Mesendoderm (in vitro differentiated cells): Measurements from ENCODE around the gene MCM3AP.
A peak's percentile ranks its signal among the peaks of the same experiment; 100 is the strongest.

ENCODE experiments used
- DNase-seq: peaks from one replicate; pipeline ENCODE4 v3.0.0; 2013
- H2AK5ac ChIP-seq: 2 replicates; pipeline ENCODE4 v1.6.1; 2013; ENCODE audit warnings: low read length, inconsistent platforms
- H2BK120ac ChIP-seq: 2 replicates; pipeline ENCODE4 v1.6.1; 2013; ENCODE audit warnings: low read depth, mild to moderate bottlenecking, low read length, moderate library complexity, mixed read lengths
- H2BK15ac ChIP-seq: replicated peaks from 2 replicates; pipeline ENCODE4 v1.6.1; 2013; ENCODE audit warnings: low read depth, mild to moderate bottlenecking, moderate library complexity
- H2BK5ac ChIP-seq: 2 replicates; pipeline ENCODE4 v1.6.1; 2013; ENCODE audit warnings: low read length, inconsistent platforms
- H3K18ac ChIP-seq: 2 replicates; pipeline ENCODE4 v1.6.1; 2013; ENCODE audit warnings: mild to moderate bottlenecking, low read length, mixed read lengths
- H3K23ac ChIP-seq: one replicate; pipeline ENCODE4 v1.6.1; 2013; ENCODE audit warnings: low read length
- H3K27ac ChIP-seq: 2 replicates; pipeline ENCODE4 v1.5.1; 2013; ENCODE audit warnings: low read depth, mild to moderate bottlenecking, inconsistent platforms, low read length, moderate library complexity
- H3K27me3 ChIP-seq: 2 replicates; pipeline ENCODE4 v1.6.1; 2013; ENCODE audit warnings: low read length, control low read depth, mild to moderate bottlenecking, inconsistent platforms; ENCODE audit not compliant: insufficient read depth, poor library complexity
- H3K36me3 ChIP-seq: 2 replicates; pipeline ENCODE4 v1.6.1; 2013; ENCODE audit warnings: low read length, inconsistent platforms; ENCODE audit not compliant: control insufficient read depth, insufficient read depth
- H3K4ac ChIP-seq: one replicate; pipeline ENCODE4 v1.6.1; 2013; ENCODE audit warnings: low read depth, mild to moderate bottlenecking, low read length, moderate library complexity
- H3K4me1 ChIP-seq: 2 replicates; pipeline ENCODE4 v1.6.1; 2013; ENCODE audit warnings: low read depth, low read length, inconsistent platforms; ENCODE audit not compliant: control insufficient read depth
- H3K4me2 ChIP-seq: 2 replicates; pipeline ENCODE4 v1.6.1; 2013; ENCODE audit warnings: low read length
- H3K4me3 ChIP-seq: 2 replicates; pipeline ENCODE4 v1.5.1; 2013; ENCODE audit warnings: mild to moderate bottlenecking, low read length
- H3K56ac ChIP-seq: one replicate; pipeline ENCODE4 v1.6.1; 2013; ENCODE audit warnings: low read length
- H3K79me1 ChIP-seq: 2 replicates; pipeline ENCODE4 v1.6.1; 2013; ENCODE audit warnings: low read length, inconsistent platforms
- H3K79me2 ChIP-seq: 2 replicates; pipeline ENCODE4 v1.6.1; 2013; ENCODE audit warnings: mild to moderate bottlenecking, low read length; ENCODE audit not compliant: control insufficient read depth, insufficient read depth
- H3K9ac ChIP-seq: 2 replicates; pipeline ENCODE4 v1.6.1; 2013; ENCODE audit warnings: low read length, inconsistent platforms
- H4K5ac ChIP-seq: one replicate; pipeline ENCODE4 v1.6.1; 2013; ENCODE audit warnings: low read length
- H4K8ac ChIP-seq: one replicate; pipeline ENCODE4 v1.6.1; 2013; ENCODE audit warnings: low read depth, mild to moderate bottlenecking, control low read depth, low read length, moderate library complexity
- WGBS: extraction: QIAGEN DNeasy Blood & Tissue Kit; methylation state at CpG from one replicate; pipeline ENCODE4 v1.1.7; 2013; ENCODE audit warnings: low lambda C conversion rate, missing lambda C conversion rate; ENCODE audit not compliant: insufficient coverage; ENCODE audit errors: extremely low coverage; 5-methylcytosine and 5-hydroxymethylcytosine counted together

MCM3AP gene

GRCh38 chr21:46289655-46290179 lies 4.3 kb upstream of the MCM3AP start:
- Histone ChIP-seq H3K4me2 (no peak overlapping the region), H2BK5ac (no peak overlapping the region), H3K18ac (no peak overlapping the region), H3K79me1 (peaks cover 6% of the 10 kb centered on the region), H4K8ac (no peak overlapping the region), H2BK120ac (no peak overlapping the region), H4K5ac (no peak overlapping the region), H3K9ac (peak overlapping the region; percentile 15), H3K79me2 (peaks cover 12% of the 10 kb centered on the region), H2BK15ac (no peak overlapping the region), H3K36me3 (no peaks in the 10 kb centered on the region), H3K27me3 (no peaks in the 10 kb centered on the region), H3K4me1 (peaks cover 2% of the 10 kb centered on the region), H3K56ac (peak overlapping the region; percentile 22), H3K27ac (no peak overlapping the region), H3K23ac (peak overlapping the region; percentile 15), H3K4ac (no peak overlapping the region), H3K4me3 (no peak overlapping the region), H2AK5ac (no peak overlapping the region)
- no CpG with 5 or more reads among the region's 6 CpGs for WGBS
- no peak for DNase-seq

DNA sequence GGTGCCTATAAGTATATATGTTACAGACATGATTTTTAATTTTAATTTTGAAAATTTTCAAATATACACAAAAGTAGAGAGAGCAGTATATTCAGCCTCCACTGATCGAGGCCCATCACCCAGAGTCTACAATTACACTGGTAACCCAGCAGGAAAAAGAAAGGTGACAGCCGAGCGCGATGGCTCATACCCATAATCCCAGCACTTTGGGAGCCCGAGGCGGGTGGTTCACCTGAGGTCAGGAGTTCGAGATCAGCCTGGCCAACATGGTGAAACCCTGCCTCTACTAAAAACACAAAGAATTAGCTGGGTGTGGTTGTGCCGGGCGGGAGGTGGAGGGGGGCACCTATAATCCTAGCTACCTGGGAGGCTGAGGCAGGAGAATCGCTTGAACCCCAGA lies 2.1 kb upstream of the MCM3AP start:
- Histone ChIP-seq H3K9ac (no peak overlapping the region), H3K4ac (no peak overlapping the region), H2AK5ac (no peak overlapping the region), H3K23ac (no peak overlapping the region), H3K18ac (no peak overlapping the region), H2BK120ac (no peak overlapping the region), H4K8ac (no peak overlapping the region), H2BK5ac (no peak overlapping the region), H3K79me2 (peaks cover 28% of the 10 kb centered on the region), H3K36me3 (no peaks in the 10 kb centered on the region), H3K4me1 (peaks cover 6% of the 10 kb centered on the region), H3K4me2 (no peak overlapping the region), H3K27ac (no peak overlapping the region), H4K5ac (no peak overlapping the region), H3K79me1 (peaks cover 6% of the 10 kb centered on the region), H3K56ac (peak overlapping the region; percentile 10), H3K27me3 (no peaks in the 10 kb centered on the region), H3K4me3 (no peak overlapping the region), H2BK15ac (no peak overlapping the region)
- WGBS = no CpG with 5 or more reads among the region's 10 CpGs
- DNase-seq = no peak

DNA sequence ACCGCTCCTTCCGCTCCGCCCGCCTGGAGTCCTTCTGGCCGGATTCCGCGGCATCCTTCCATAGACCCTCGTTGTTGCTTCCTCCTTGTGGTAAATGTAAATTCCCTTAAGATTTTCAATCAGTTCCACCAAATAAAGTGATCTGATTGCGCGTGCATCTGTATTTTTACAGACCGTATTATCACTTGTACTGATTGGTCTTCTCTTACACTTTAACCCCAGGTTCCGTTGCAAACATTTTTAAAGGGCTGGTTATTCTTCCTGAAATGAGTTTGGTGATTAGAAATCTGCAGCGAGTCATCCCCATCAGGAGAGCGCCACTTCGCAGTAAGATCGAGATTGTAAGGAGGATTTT lies 1.2 kb upstream of the MCM3AP start:
- Histone ChIP-seq H3K4me1 (peaks cover 6% of the 10 kb centered on the region), H3K56ac (peak overlapping the region; percentile 98), H4K5ac (no peak overlapping the region), H2BK5ac (no peak overlapping the region), H3K4me2 (peak overlapping the region; percentile 87), H3K4ac (no peak overlapping the region), H2BK120ac (no peak overlapping the region), H3K36me3 (no peaks in the 10 kb centered on the region), H3K18ac (peak overlapping the region; percentile 91), H3K23ac (no peak overlapping the region), H2AK5ac (no peak overlapping the region), H3K9ac (peak overlapping the region; percentile 96), H3K27ac (peak overlapping the region; percentile 96), H3K4me3 (peak overlapping the region; percentile 37), H3K79me2 (peaks cover 35% of the 10 kb centered on the region), H4K8ac (no peak overlapping the region), H2BK15ac (no peak overlapping the region), H3K27me3 (no peaks in the 10 kb centered on the region), H3K79me1 (peaks cover 6% of the 10 kb centered on the region)
- WGBS = no CpG with 5 or more reads among the region's 16 CpGs
- DNase-seq = no peak

DNA sequence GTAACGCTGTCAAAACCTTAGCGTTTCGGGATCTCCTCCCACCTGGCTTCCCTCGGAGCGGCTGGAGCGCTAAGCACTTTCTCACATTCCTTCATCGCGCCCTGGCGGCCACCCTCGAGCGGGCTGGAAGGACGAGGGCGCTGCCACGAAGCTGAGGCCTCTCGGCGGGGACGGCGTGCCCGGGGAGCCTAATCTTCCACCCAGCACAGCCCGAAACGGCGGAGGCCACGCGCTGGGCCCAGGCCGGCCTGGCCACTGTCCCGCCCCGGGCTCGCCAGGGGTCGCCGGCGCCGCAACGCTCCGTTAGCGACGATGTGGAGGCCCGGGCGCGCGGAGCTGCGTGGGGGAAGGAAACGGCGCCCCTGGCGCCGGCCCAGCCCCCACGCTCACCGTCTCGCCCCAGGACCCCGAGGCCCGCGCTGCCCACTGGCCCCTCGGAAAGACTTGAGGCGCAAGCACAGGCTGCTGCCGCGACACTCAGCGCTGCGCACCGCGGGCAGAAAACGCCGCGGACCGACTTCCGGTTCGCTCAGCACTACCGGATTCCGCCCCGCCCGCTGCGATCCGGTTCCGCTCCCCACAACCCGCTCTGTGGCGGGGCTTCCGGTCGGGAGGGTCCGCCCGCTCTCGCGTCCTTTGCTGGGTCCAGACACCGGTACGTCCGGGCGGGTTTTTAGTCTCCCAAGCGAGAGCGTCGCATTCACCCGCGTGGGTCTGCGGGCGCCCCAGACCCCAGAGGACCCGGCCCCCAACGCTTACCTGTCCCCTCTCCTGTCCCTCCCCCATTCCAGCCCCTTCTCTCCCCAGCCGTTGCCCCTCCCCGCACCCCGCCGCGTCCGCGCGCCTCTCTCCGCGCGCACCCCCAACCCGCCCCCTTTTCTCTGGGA lies 593 bp upstream of the MCM3AP start, which contains the start of gene YBEY:
Gene YBEY (plus strand): TSS at position 582 of the 887 bp plus-strand sequence. CDS start 572 bp downstream, outside the sequence.
- Histone ChIP-seq H3K27me3 (no peaks in the 10 kb centered on the region), H3K4ac (no peak within 1 kb of the TSS)

GRCh38 chr21:46284733-46285132 lies 678 bp downstream of the MCM3AP start:
- Histone ChIP-seq H3K23ac (no peak overlapping the region), H3K79me1 (peaks cover 6% of the 10 kb centered on the region), H2BK15ac (no peak overlapping the region), H3K18ac (no peak overlapping the region), H4K5ac (no peak overlapping the region), H3K4me2 (peak overlapping the region; percentile 12), H3K27me3 (no peaks in the 10 kb centered on the region), H3K27ac (no peak overlapping the region), H3K79me2 (peaks cover 40% of the 10 kb centered on the region), H3K56ac (no peak overlapping the region), H2BK120ac (no peak overlapping the region), H3K4ac (no peak overlapping the region), H3K9ac (peak overlapping the region; percentile 96), H4K8ac (peak overlapping the region; percentile 42), H2AK5ac (no peak overlapping the region), H3K4me3 (no peak overlapping the region), H3K36me3 (peaks cover 2% of the 10 kb centered on the region), H2BK5ac (no peak overlapping the region), H3K4me1 (peaks cover 6% of the 10 kb centered on the region)
- DNase-seq = no peak
- WGBS = no CpG with 5 or more reads among the region's 1 CpG

More for the DNA sequence above, 593 bp upstream of the MCM3AP start, which contains the start of gene YBEY:
- Histone ChIP-seq H2AK5ac (no peak within 1 kb of the TSS), H3K23ac (peak within 1 kb of the TSS; percentile 89), H3K9ac (peak within 1 kb of the TSS; percentile 96), H4K8ac (no peak within 1 kb of the TSS), H3K4me1 (peaks cover 6% of the 10 kb centered on the region), H3K79me1 (peaks cover 7% of the 10 kb centered on the region), H3K36me3 (peaks cover 1% of the 10 kb centered on the region), H3K27ac (peak within 1 kb of the TSS; percentile 96), H3K4me2 (peak within 1 kb of the TSS; percentile 87), H3K56ac (peak within 1 kb of the TSS; percentile 98), H2BK120ac (no peak within 1 kb of the TSS), H2BK15ac (no peak within 1 kb of the TSS), H3K4me3 (peak within 1 kb of the TSS; percentile 85), H3K18ac (peak within 1 kb of the TSS; percentile 91), H2BK5ac (peak within 1 kb of the TSS; percentile 70), H4K5ac (no peak within 1 kb of the TSS), H3K79me2 (peaks cover 38% of the 10 kb centered on the region)
- DNase-seq = peak; percentile 96
- no CpG with 5 or more reads among the region's 105 CpGs for WGBS
